HG02571 (cell line): Measurements from ENCODE around the gene OSBPL3.

ENCODE experiments used
- ATAC-seq: cut with Tn5 transposase; IDR thresholded peaks from one replicate; pipeline ENCODE4 v1.9.1; 2021; ENCODE audit warnings: mild to moderate bottlenecking, moderate library complexity; ENCODE audit not compliant: unreplicated experiment

OSBPL3 gene

DNA sequence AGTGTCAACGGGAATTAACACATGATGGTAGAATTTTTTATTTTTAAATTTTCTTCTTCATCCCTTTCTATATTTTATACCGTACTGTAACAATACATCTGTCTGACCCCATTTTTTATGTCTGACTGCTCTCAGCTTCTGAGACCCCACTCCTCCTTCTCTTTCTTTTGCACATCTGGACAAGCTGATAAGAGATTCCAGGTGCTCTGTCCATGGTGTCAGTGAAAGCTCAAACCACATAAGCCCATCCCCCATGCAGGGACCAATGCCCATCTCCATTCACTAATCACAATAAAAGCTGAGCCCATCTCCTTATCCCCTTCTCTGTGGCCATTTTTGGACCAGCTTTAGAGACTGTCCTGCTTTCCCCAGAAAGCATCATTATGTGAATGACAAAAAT, 231.5 kb downstream of the OSBPL3 start:
- ATAC-seq: no peak
